Body of pancreas (tissue), 4 donors: ENCODE results near the gene NELL2. TPM values are rescaled to one million over a fixed set of nuclear protein-coding genes. Genes with fewer than 3 reads are reported as not detected.

Experiments used
- ATAC-seq: fragments of 150-250 bp; one replicate; pipeline ENCODE4 v1.9.1; 2016
- DNase-seq, 4 donors: peaks; one replicate each; pipeline ENCODE4 v3.0.0-alpha.2; 2019
- H3K27ac ChIP-seq, 4 donors: fragments of 200-600 bp; sonication (generic); 1 replicate in 3 of 4; 2 replicates in 1 of 4; pipeline versions ENCODE4 v1.5.1 to v1.6.1; 2016 to 2019; ENCODE audit warnings: mild to moderate bottlenecking in 1 of 4, mixed read lengths in 1 of 4, moderate library complexity in 1 of 4
- H3K27me3 ChIP-seq, 2 donors: fragments of 200-600 bp; sonication (generic); one replicate each; pipeline ENCODE4 v1.6.0; 2016; ENCODE audit warnings: mild to moderate bottlenecking in 1 of 2
- H3K36me3 ChIP-seq, 2 donors: fragments of 200-600 bp; sonication (generic); replicated peaks in 1 of 2; 2 replicates each; pipeline ENCODE4 v1.5.1; 2016; ENCODE audit warnings: low read depth in 2 of 2; ENCODE audit not compliant: insufficient read depth in 1 of 2
- H3K4me1 ChIP-seq: fragments of 200-600 bp; sonication (generic); one replicate; pipeline ENCODE4 v1.6.0; 2016
- H3K4me3 ChIP-seq, 2 donors: fragments of 200-600 bp; sonication (generic); 1 replicate in 1 of 2; 2 replicates in 1 of 2; pipeline ENCODE4 v1.5.1; 2016 to 2019
- H3K9me3 ChIP-seq, 3 donors: fragments of 200-600 bp; sonication (generic); 1 replicate in 2 of 3; 2 replicates in 1 of 3; pipeline ENCODE4 v1.5.1; 2016
- POLR2A ChIP-seq, 3 donors: fragments of 450-650 bp; IDR thresholded peaks; one replicate each; pipeline ENCODE4 v1.6.1; 2016; ENCODE audit warnings: antibody characterized with exemption in 3 of 3, mild to moderate bottlenecking in 2 of 3
- WGBS, 2 donors: methylation state at CpG; one replicate each; pipeline ENCODE4 v1.1.5; 2017; 5-methylcytosine and 5-hydroxymethylcytosine counted together
- intact Hi-C: fragments of 100-400 bp; cut with DNase I; formaldehyde crosslinking; loops from one replicate; pipeline ENCODE4 v1.15.1; 2023
- total RNA-seq, 2 donors: library from RNA; depleted of rRNA; stranded (reverse); fragments of >200 nt; gene quantifications; one replicate each; pipeline ENCODE4 v1.1.0, GENCODE V29; 2016
- TF ChIP-seq, protein P1 (sequence below), 7 experiments: fragments of 450-650 bp in 4 of 7; fragments of 200-600 bp in 3 of 7; sonication (generic) in 3 of 7; IDR thresholded peaks; one replicate each; pipeline ENCODE4 v1.5.1; 2016 to 2019; ENCODE audit warnings: antibody characterized with exemption in 7 of 7

NELL2 gene
- total RNA-seq, 2 donors from 2014 or later = 3.6 TPM; not detected in 1

- no peaks in the 10 kb centered on the region for H3K9me3 ChIP-seq
- H3K4me1 ChIP-seq = no peaks in the 10 kb centered on the region
- DNase-seq (no peak), ATAC-seq (no peak)
- no peaks in the 10 kb centered on the region for H3K36me3 ChIP-seq
- H3K27me3 ChIP-seq = no peaks in the 10 kb centered on the region
- intact Hi-C loops = no loop called here
- TF ChIP-seq POLR2A (IDR thresholded peaks at IDR 0.05) = no peak
- TF ChIP-seq, protein P1, sequence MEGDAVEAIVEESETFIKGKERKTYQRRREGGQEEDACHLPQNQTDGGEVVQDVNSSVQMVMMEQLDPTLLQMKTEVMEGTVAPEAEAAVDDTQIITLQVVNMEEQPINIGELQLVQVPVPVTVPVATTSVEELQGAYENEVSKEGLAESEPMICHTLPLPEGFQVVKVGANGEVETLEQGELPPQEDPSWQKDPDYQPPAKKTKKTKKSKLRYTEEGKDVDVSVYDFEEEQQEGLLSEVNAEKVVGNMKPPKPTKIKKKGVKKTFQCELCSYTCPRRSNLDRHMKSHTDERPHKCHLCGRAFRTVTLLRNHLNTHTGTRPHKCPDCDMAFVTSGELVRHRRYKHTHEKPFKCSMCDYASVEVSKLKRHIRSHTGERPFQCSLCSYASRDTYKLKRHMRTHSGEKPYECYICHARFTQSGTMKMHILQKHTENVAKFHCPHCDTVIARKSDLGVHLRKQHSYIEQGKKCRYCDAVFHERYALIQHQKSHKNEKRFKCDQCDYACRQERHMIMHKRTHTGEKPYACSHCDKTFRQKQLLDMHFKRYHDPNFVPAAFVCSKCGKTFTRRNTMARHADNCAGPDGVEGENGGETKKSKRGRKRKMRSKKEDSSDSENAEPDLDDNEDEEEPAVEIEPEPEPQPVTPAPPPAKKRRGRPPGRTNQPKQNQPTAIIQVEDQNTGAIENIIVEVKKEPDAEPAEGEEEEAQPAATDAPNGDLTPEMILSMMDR (IDR thresholded peaks at IDR 0.05) = no peak
- H3K27ac ChIP-seq = no peak overlapping the region
- 44 to 60% methylated on average over 1 of the region's 1 CpG for WGBS, 2 donors
- H3K4me3 ChIP-seq = no peak overlapping the region
These were observed 379.1 kb downstream of the NELL2 start for GRCh38 chr12:44497044-44497443.

- Histone ChIP-seq H3K9me3 (no peaks in the 10 kb centered on the region), H3K27ac (no peak overlapping the region), H3K4me1 (no peaks in the 10 kb centered on the region), H3K27me3 (no peaks in the 10 kb centered on the region), H3K4me3 (no peak overlapping the region), H3K36me3 (no peaks in the 10 kb centered on the region)
- TF ChIP-seq POLR2A (IDR thresholded peaks at IDR 0.05) = no peak
- TF ChIP-seq, protein P1 (IDR thresholded peaks at IDR 0.05) = no peak
- no peak for ATAC-seq
- no peak for DNase-seq
- intact Hi-C loops = no loop called here
These were observed 385.9 kb downstream of the NELL2 start for GRCh38 chr12:44490181-44490580.

DNA sequence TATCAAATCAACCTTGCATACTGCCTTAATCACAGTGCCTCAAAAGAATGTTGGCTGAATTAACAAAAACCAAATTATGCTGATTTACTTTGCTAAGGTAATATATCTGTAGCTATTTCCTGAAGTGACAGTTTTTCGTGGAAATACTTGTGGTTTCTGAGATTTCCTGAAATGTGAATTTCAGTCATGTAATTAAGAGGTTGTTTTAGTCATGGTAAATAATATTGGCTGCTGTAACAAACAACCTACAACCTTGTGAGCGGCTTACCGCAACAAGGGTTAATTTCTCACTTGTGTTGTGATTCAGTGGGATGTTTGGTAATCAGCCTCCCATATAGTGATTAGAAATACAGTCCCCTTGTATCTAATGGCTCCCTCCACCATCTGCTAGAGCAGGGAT, 387.9 kb downstream of the NELL2 start:
- Histone ChIP-seq H3K36me3 (no peaks in the 10 kb centered on the region), H3K4me3 (no peak overlapping the region), H3K9me3 (no peaks in the 10 kb centered on the region), H3K27ac (no peak overlapping the region), H3K27me3 (no peaks in the 10 kb centered on the region), H3K4me1 (no peaks in the 10 kb centered on the region)
- ATAC-seq (no peak), DNase-seq (no peak)
- 66 to 74% methylated on average over 3 of the region's 3 CpGs for WGBS, 2 donors
- TF ChIP-seq, protein P1 (IDR thresholded peaks at IDR 0.05) = no peak
- no peak for TF ChIP-seq POLR2A (IDR thresholded peaks at IDR 0.05)
- intact Hi-C loops = no loop called here

DNA sequence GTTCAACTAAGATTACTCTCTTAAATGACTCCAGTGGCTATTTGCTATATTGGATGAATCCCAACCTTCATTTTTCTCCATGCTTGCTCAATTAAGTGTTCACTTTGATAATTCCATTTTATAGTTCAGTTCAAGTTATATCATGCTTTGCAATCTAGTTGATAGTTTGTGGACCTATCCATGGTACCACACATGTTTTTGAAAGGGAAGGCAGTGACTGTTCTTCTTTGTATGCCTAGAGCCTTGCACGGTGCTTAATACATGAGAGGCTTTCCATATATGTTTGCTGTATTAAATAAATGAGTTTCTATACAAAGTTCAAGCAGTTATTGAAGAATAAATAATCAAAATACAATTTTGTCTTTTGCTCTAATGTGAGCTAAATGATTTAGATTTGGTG, 391.3 kb downstream of the NELL2 start:
- TF ChIP-seq, protein P1 (IDR thresholded peaks at IDR 0.05) = no peak
- no peak for TF ChIP-seq POLR2A (IDR thresholded peaks at IDR 0.05)
- ATAC-seq = no peak
- Histone ChIP-seq H3K27me3 (no peaks in the 10 kb centered on the region), H3K9me3 (no peaks in the 10 kb centered on the region), H3K4me1 (no peaks in the 10 kb centered on the region), H3K27ac (no peak overlapping the region), H3K36me3 (no peaks in the 10 kb centered on the region), H3K4me3 (no peak overlapping the region)
- no peak for DNase-seq
- 52 to 76% methylated on average over 1 of the region's 1 CpG for WGBS, 2 donors
- intact Hi-C loops = no loop called here

GRCh38 chr12:44477331-44477980, 398.7 kb downstream of the NELL2 start:
- ATAC-seq (no peak), DNase-seq (no peak)

More at GRCh38 chr12:44477331-44477980, 398.7 kb downstream of the NELL2 start:
- H3K4me3 ChIP-seq = no peak overlapping the region
- H3K27me3 ChIP-seq = no peaks in the 10 kb centered on the region
- H3K27ac ChIP-seq = no peak overlapping the region
- peaks cover 0 to 34% (median 2%) of the 10 kb centered on the region in 3 donors for H3K9me3 ChIP-seq
- WGBS, 2 donors = 66 to 68% methylated on average over 6 of the region's 6 CpGs
- H3K36me3 ChIP-seq = no peaks in the 10 kb centered on the region
- H3K4me1 ChIP-seq = no peaks in the 10 kb centered on the region
- no peak for TF ChIP-seq POLR2A (IDR thresholded peaks at IDR 0.05)
- TF ChIP-seq, protein P1 (IDR thresholded peaks at IDR 0.05) = no peak
- intact Hi-C loops = no loop called here
